Endodermal cell (in vitro differentiated cells): ENCODE results near the gene NFYB. TPM values are rescaled to one million over a fixed set of nuclear protein-coding genes. Genes with fewer than 3 reads are reported as not detected.

Experiments used
- DNase-seq: peaks from one replicate; pipeline ENCODE4 v3.0.0-alpha.2; 2017
- H3K27ac ChIP-seq: 2 replicates; pipeline ENCODE4 v1.5.1; 2013; ENCODE audit warnings: mild to moderate bottlenecking, low read depth, low read length, moderate library complexity
- H3K27me3 ChIP-seq: 2 replicates; pipeline ENCODE4 v1.6.1; 2013; ENCODE audit warnings: mild to moderate bottlenecking, low read length, moderate library complexity; ENCODE audit not compliant: insufficient read depth, control insufficient read depth, poor library complexity, severe bottlenecking
- H3K36me3 ChIP-seq: 2 replicates; pipeline ENCODE4 v1.7.0; 2013; ENCODE audit warnings: mild to moderate bottlenecking, low read length, moderate library complexity; ENCODE audit not compliant: control insufficient read depth, insufficient read depth
- H3K4me1 ChIP-seq: one replicate; pipeline ENCODE4 v1.7.0; 2013; ENCODE audit warnings: low read length; ENCODE audit not compliant: control insufficient read depth, insufficient read depth
- H3K4me3 ChIP-seq: 2 replicates; pipeline ENCODE4 v1.5.1; 2013; ENCODE audit warnings: mild to moderate bottlenecking, low read length, moderate library complexity
- H3K9ac ChIP-seq: 2 replicates; pipeline ENCODE4 v1.6.1; 2013; ENCODE audit warnings: mild to moderate bottlenecking, low read length, moderate library complexity; ENCODE audit not compliant: poor library complexity, severe bottlenecking; ENCODE audit errors: extremely low read depth
- H3K9me3 ChIP-seq: 2 replicates; pipeline ENCODE4 v1.6.1; 2013; ENCODE audit warnings: mild to moderate bottlenecking, low read length, moderate library complexity; ENCODE audit not compliant: control insufficient read depth
- H3K27ac Mint-ChIP-seq: 2 replicates; pipeline ENCODE4 v1.8.0; 2020; ENCODE audit warnings: mixed read lengths
- H3K27me3 Mint-ChIP-seq: 2 replicates; pipeline ENCODE4 v1.8.0; 2021; ENCODE audit warnings: mild to moderate bottlenecking, mixed read lengths; ENCODE audit not compliant: insufficient read depth
- H3K36me3 Mint-ChIP-seq: 2 replicates; pipeline ENCODE4 v1.8.0; 2020; ENCODE audit warnings: low read depth, mixed read lengths
- H3K4me1 Mint-ChIP-seq: 2 replicates; pipeline ENCODE4 v1.8.0; 2020; ENCODE audit warnings: mixed read lengths
- H3K4me3 Mint-ChIP-seq: 2 replicates; pipeline ENCODE4 v1.8.0; 2020; ENCODE audit warnings: mild to moderate bottlenecking, moderate library complexity, mixed read lengths
- H3K9me3 Mint-ChIP-seq: 2 replicates; pipeline ENCODE4 v1.8.0; 2020; ENCODE audit warnings: mild to moderate bottlenecking, mixed read lengths
- WGBS, 2 experiments: methylation state at CpG; one replicate each; pipeline versions ENCODE4 v1.1.5 to v1.1.7; 2013; ENCODE audit warnings: missing lambda C conversion rate in 2 of 2, mixed read lengths in 1 of 2; ENCODE audit not compliant: insufficient coverage in 1 of 2, insufficient read length in 1 of 2; 5-methylcytosine and 5-hydroxymethylcytosine counted together
- total RNA-seq, 2 donors: library from RNA; stranded (reverse); fragmentation: NEBNext Ultra II Directional in 1 of 2; extraction: Animal tissue kit (Norgen Biotek cat#: 25700) in 1 of 2; gene quantifications; 2 replicates in 1 of 2; 3 replicates in 1 of 2; pipeline ENCODE4 v1.2.1, GENCODE V29; 2021
- TF ChIP-seq, protein P1 (sequence below): fragments of 200-600 bp; sonication (generic); conservative IDR thresholded peaks from 2 replicates; pipeline ENCODE4 v1.5.0; 2021; ENCODE audit warnings: antibody characterized with exemption, mild to moderate bottlenecking

Gene NFYB
- total RNA-seq, 2 donors from 2014 or later = 31.2 to 36.3 TPM

DNA sequence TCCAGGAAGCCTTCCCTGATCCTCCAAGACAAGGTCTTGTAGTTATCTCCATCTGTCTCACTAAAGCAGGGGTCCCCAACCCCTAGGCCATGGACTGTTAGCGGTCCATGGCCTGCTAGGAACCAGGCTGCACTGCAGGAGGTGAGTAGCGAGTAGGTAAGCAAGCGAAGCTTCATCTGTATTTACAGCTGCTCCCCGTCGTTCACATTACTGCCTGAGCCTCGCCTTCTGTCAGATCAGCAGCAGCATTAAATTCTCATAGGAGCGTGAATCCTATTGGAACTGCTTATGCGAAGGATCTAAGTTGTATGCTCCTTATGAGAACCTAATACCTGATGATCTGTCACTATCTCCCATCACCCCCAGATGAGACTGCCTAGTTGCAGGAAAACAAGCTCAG lies 12.4 kb upstream of the NFYB start:
- Histone ChIP-seq H3K36me3 (no peaks in the 10 kb centered on the region), H3K9me3 (no peaks in the 10 kb centered on the region), H3K9ac (no peak overlapping the region), H3K4me1 (peaks cover 9% of the 10 kb centered on the region), H3K4me3 (no peak overlapping the region), H3K27me3 (no peaks in the 10 kb centered on the region), H3K27ac (no peak overlapping the region)
- TF ChIP-seq, protein P1, sequence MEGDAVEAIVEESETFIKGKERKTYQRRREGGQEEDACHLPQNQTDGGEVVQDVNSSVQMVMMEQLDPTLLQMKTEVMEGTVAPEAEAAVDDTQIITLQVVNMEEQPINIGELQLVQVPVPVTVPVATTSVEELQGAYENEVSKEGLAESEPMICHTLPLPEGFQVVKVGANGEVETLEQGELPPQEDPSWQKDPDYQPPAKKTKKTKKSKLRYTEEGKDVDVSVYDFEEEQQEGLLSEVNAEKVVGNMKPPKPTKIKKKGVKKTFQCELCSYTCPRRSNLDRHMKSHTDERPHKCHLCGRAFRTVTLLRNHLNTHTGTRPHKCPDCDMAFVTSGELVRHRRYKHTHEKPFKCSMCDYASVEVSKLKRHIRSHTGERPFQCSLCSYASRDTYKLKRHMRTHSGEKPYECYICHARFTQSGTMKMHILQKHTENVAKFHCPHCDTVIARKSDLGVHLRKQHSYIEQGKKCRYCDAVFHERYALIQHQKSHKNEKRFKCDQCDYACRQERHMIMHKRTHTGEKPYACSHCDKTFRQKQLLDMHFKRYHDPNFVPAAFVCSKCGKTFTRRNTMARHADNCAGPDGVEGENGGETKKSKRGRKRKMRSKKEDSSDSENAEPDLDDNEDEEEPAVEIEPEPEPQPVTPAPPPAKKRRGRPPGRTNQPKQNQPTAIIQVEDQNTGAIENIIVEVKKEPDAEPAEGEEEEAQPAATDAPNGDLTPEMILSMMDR = no peak
- 91 to 92% methylated on average over 8 of the region's 8 CpGs for WGBS, 2 experiments
- peaks cover 25% of the 10 kb centered on the region for H3K4me1 Mint-ChIP-seq
- H3K27ac Mint-ChIP-seq = no peak overlapping the region
- H3K4me3 Mint-ChIP-seq = no peak overlapping the region
- H3K36me3 Mint-ChIP-seq = no peaks in the 10 kb centered on the region
- peaks cover 13% of the 10 kb centered on the region for H3K27me3 Mint-ChIP-seq
- peaks cover 4% of the 10 kb centered on the region for H3K9me3 Mint-ChIP-seq
- DNase-seq = peak; percentile 39

DNA sequence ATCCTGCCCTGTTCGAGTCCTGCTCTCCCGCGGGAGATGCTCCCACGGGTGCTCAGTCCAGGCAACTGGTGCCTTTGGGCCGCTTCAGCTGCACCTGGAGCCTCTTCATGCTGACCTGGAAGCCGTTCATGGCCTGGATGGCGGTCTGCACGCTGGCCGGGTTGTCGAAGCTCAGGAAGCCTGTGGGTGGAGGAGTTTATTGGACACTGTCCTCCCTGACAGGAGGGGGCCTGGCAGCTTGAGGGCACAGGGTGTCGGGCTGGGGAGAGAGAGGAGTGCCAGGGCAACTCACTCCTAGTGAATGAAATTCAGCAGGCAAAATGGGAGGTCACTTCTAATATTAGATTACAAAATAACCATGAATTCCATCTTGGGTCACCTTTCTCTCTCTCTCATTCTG lies 9.3 kb upstream of the NFYB start:
- Histone ChIP-seq H3K9me3 (no peaks in the 10 kb centered on the region), H3K36me3 (no peaks in the 10 kb centered on the region), H3K27me3 (no peaks in the 10 kb centered on the region), H3K27ac (no peak overlapping the region), H3K4me3 (no peak overlapping the region), H3K9ac (no peak overlapping the region), H3K4me1 (no peaks in the 10 kb centered on the region)
- 94% methylated on average over 6 to 11 of the region's 11 CpGs for WGBS, 2 experiments
- Mint-ChIP-seq H3K4me3 (no peak overlapping the region), H3K36me3 (no peaks in the 10 kb centered on the region), H3K9me3 (peaks cover 7% of the 10 kb centered on the region), H3K27me3 (peaks cover 10% of the 10 kb centered on the region), H3K27ac (no peak overlapping the region), H3K4me1 (peaks cover 14% of the 10 kb centered on the region)
- TF ChIP-seq, protein P1 = no peak
- DNase-seq = no peak

DNA sequence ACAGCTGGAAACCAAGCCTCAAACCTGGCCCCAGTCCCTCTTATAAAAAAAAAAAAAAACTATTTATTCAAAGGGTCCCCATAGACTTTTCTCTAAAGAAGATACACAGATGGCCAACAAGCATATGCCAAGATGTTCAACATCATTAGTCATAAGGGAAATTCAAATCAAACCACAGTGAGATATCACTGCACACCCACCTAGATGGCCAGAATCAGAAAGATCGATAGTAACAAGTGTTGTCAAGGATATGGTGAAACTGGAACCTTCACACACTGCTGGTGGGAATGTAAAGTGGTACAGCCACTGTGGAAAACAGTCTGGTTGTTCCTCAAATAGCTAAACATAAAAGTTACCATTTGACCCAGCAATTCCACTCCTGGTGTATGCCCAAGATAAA lies 5.9 kb upstream of the NFYB start:
- no peaks in the 10 kb centered on the region for H3K36me3 ChIP-seq
- TF ChIP-seq, protein P1 = no peak
- H3K4me1 ChIP-seq = no peaks in the 10 kb centered on the region
- H3K4me3 Mint-ChIP-seq = no peak overlapping the region
- H3K27me3 Mint-ChIP-seq = peaks cover 28% of the 10 kb centered on the region
- H3K36me3 Mint-ChIP-seq = no peaks in the 10 kb centered on the region
- no peak overlapping the region for H3K27ac Mint-ChIP-seq
- DNase-seq = no peak
- H3K9me3 Mint-ChIP-seq = peaks cover 7% of the 10 kb centered on the region
- H3K4me1 Mint-ChIP-seq = peaks cover 2% of the 10 kb centered on the region
- no peaks in the 10 kb centered on the region for H3K27me3 ChIP-seq
- no peak overlapping the region for H3K4me3 ChIP-seq
- 88% methylated on average over 1 of the region's 1 CpG; no CpG with 5 or more reads in 1 of the 2 experiments for WGBS, 2 experiments
- H3K9me3 ChIP-seq = no peaks in the 10 kb centered on the region
- no peak overlapping the region for H3K27ac ChIP-seq
- H3K9ac ChIP-seq = no peak overlapping the region
